ENCODE data around the gene JAZF1.

JAZF1 gene

DNA sequence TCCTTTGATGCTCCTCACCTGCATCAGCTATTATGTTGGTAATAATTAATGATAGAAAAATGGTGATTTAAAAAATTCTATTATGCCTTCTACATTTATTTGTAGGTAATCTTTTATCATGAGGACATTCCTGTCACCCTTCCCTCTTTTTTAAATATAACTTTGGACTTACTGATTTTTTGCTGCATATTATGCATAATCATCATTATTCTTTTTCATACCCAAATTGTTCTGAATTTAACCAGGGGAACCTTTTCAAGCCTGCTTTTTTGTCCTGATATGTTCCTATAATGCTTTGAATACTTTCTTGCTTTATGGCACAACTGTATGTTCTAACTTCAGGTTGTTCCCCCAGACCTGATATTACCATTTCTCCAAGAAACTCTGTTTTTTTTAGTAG is 392.2 kb downstream of the JAZF1 start:
- Histone ChIP-seq H3K4me2 (ENCODE audit: low read length) (no peak overlapping the region), H3K79me2 (no peaks in the 10 kb centered on the region), H3K9me3 (ENCODE audit: control insufficient read depth, low read length) (no peaks in the 10 kb centered on the region), H3K27me3 (ENCODE audit: control insufficient read depth, insufficient read depth, low read length) (no peaks in the 10 kb centered on the region), H3K27ac (no peak overlapping the region), H3K4me1 (no peaks in the 10 kb centered on the region), H3K4me3 (ENCODE audit: low read depth, low read length) (no peak overlapping the region), H3K36me3 (ENCODE audit: control insufficient read depth, insufficient read depth, low read length) (no peaks in the 10 kb centered on the region), H3K9ac (no peak overlapping the region), H2AFZ (no peak overlapping the region)
- TF ChIP-seq, protein P1, sequence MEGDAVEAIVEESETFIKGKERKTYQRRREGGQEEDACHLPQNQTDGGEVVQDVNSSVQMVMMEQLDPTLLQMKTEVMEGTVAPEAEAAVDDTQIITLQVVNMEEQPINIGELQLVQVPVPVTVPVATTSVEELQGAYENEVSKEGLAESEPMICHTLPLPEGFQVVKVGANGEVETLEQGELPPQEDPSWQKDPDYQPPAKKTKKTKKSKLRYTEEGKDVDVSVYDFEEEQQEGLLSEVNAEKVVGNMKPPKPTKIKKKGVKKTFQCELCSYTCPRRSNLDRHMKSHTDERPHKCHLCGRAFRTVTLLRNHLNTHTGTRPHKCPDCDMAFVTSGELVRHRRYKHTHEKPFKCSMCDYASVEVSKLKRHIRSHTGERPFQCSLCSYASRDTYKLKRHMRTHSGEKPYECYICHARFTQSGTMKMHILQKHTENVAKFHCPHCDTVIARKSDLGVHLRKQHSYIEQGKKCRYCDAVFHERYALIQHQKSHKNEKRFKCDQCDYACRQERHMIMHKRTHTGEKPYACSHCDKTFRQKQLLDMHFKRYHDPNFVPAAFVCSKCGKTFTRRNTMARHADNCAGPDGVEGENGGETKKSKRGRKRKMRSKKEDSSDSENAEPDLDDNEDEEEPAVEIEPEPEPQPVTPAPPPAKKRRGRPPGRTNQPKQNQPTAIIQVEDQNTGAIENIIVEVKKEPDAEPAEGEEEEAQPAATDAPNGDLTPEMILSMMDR (IDR thresholded peaks at IDR 0.05): no peak

DNA sequence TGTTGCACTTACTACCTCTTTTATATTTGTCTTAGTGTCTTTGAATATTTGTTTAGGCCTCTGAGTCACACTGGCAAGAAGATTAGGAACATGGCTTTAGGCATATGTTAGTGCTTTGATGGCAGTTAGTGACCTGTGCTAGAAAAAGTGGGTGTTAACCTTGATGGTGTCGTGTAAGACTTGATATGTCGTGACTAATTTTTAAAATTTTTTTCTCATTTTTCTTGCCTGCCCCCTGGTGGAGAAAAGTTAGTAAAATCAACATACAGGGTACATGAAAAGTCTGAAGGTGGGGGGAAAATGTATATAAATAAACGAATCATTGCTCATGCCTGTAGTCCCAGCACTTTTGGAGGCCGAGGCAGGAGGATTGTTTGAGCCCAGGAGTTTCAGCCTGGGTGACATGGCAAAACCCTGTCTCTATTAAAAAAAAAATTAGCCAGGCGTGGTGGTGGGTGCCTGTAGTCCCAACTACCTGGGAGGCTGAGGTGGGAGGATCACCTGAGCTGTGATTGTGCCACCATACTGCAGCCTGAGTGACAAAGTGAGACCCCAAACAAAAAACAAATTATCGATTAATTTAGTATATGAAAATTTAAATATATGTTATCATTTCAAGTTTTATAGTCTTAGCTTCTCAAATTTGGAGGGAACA is 396.1 kb downstream of the JAZF1 start:
- no peaks in the 10 kb centered on the region for H3K4me1 ChIP-seq
- no peaks in the 10 kb centered on the region for H3K36me3 ChIP-seq (ENCODE audit: control insufficient read depth, insufficient read depth, low read length)
- H3K9me3 ChIP-seq (ENCODE audit: control insufficient read depth, low read length): no peaks in the 10 kb centered on the region
- no peaks in the 10 kb centered on the region for H3K27me3 ChIP-seq (ENCODE audit: control insufficient read depth, insufficient read depth, low read length)
- H3K27ac ChIP-seq: no peak overlapping the region
- H3K4me3 ChIP-seq (ENCODE audit: low read depth, low read length): no peak overlapping the region
- H3K79me2 ChIP-seq: no peaks in the 10 kb centered on the region
- TF ChIP-seq, protein P1 (IDR thresholded peaks at IDR 0.05): peak; percentile 55
- no peak overlapping the region for H3K4me2 ChIP-seq (ENCODE audit: low read length)
- no peak overlapping the region for H2AFZ ChIP-seq
- no peak overlapping the region for H3K9ac ChIP-seq

DNA sequence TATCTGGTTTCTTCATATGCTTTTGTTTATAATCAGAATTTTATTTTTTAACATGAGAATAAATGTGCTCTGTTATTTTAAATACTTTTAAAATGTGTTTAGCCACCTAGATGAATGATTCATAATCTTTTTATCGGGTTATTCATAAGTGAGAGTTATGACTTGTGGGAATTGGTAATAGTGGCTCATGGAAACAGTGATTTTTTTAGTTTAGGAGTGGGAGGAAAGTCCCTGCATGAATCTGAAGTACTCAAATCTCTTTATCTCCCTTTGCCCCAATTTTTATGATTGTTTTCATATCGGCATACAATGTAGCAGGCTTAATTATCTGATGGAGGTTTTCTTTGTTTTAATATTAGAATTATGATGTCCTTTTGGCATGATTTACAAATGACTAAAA is 397.7 kb downstream of the JAZF1 start:
- no peaks in the 10 kb centered on the region for H3K4me1 ChIP-seq
- H3K9me3 ChIP-seq (ENCODE audit: control insufficient read depth, low read length): no peaks in the 10 kb centered on the region
- no peak overlapping the region for H3K9ac ChIP-seq
- H2AFZ ChIP-seq: no peak overlapping the region
- TF ChIP-seq, protein P1 (IDR thresholded peaks at IDR 0.05): no peak
- no peak overlapping the region for H3K4me3 ChIP-seq (ENCODE audit: low read depth, low read length)
- peaks cover 3% of the 10 kb centered on the region for H3K79me2 ChIP-seq
- H3K36me3 ChIP-seq (ENCODE audit: control insufficient read depth, insufficient read depth, low read length): no peaks in the 10 kb centered on the region
- H3K27ac ChIP-seq: no peak overlapping the region
- no peak overlapping the region for H3K4me2 ChIP-seq (ENCODE audit: low read length)
- no peaks in the 10 kb centered on the region for H3K27me3 ChIP-seq (ENCODE audit: control insufficient read depth, insufficient read depth, low read length)

DNA sequence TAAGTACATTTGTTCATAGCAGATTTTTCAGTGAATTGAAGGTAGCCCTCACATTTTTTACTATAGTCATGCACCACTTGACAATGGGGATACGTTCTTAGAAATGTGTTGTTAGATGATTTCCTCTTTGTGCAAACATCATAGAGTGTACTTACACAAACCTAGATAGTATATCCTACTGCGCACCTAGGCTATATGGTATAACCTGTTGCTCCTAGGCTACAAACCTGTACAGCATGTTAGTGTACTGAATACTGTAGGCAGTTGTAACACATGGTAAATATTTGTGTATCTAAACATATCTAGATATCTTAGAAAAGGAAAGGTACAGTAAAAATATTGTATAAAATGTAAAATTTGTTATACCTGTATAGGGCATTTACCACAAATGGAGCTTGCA is 399.4 kb downstream of the JAZF1 start:
- Histone ChIP-seq H3K36me3 (ENCODE audit: control insufficient read depth, insufficient read depth, low read length) (no peaks in the 10 kb centered on the region), H3K27me3 (ENCODE audit: control insufficient read depth, insufficient read depth, low read length) (no peaks in the 10 kb centered on the region), H3K4me2 (ENCODE audit: low read length) (no peak overlapping the region), H3K4me1 (no peaks in the 10 kb centered on the region), H3K27ac (no peak overlapping the region), H3K9me3 (ENCODE audit: control insufficient read depth, low read length) (no peaks in the 10 kb centered on the region), H3K9ac (no peak overlapping the region), H2AFZ (no peak overlapping the region), H3K79me2 (peaks cover 8% of the 10 kb centered on the region), H3K4me3 (ENCODE audit: low read depth, low read length) (no peak overlapping the region)
- TF ChIP-seq, protein P1 (IDR thresholded peaks at IDR 0.05): no peak

All from parathyroid adenoma (tissue), 2 donors.